OCI-LY7 (cell line): ENCODE data around the gene PRKN.
"Not testable (repeated sequence)": the region's sequence is repeated elsewhere in the genome, so short reads cannot be mapped to it uniquely, and the experiment has no call there.

Experiments
- EZH2phosphoT487 ChIP-seq: fragments of 200-600 bp; sonication (generic); IDR thresholded peaks from 2 replicates; pipeline ENCODE4 v1.6.1; 2018; ENCODE audit warnings: low read depth, borderline replicate concordance, mild to moderate bottlenecking, mixed run types, antibody characterized with exemption, low read length, moderate library complexity, mixed read lengths
- TF ChIP-seq, protein P1 (sequence below): fragments of 200-600 bp; sonication (generic); conservative IDR thresholded peaks from 2 replicates; pipeline ENCODE4 v1.5.1; 2014; ENCODE audit warnings: mild to moderate bottlenecking, antibody characterized with exemption, low read length, moderate library complexity, mixed read lengths

DNA sequence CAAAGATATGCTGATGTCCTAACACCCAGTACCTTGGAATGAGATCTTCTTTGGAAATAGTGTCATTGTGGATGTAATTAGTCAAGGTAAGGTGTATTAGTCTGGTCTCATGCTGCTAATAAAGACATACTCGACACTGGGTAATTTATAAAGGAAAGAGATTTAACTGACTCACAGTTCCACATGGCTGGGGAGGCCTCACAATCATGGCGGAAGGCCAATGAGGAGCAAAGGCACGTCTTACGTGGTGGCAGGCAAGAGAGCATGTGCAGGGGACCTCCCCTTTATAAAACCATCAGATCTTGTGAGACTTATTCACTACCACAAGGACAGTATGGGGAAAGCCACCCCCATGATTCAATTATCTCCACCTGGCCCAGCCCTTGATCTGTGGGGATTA is 1231.3 kb downstream of the PRKN start:
- TF ChIP-seq, protein P1, sequence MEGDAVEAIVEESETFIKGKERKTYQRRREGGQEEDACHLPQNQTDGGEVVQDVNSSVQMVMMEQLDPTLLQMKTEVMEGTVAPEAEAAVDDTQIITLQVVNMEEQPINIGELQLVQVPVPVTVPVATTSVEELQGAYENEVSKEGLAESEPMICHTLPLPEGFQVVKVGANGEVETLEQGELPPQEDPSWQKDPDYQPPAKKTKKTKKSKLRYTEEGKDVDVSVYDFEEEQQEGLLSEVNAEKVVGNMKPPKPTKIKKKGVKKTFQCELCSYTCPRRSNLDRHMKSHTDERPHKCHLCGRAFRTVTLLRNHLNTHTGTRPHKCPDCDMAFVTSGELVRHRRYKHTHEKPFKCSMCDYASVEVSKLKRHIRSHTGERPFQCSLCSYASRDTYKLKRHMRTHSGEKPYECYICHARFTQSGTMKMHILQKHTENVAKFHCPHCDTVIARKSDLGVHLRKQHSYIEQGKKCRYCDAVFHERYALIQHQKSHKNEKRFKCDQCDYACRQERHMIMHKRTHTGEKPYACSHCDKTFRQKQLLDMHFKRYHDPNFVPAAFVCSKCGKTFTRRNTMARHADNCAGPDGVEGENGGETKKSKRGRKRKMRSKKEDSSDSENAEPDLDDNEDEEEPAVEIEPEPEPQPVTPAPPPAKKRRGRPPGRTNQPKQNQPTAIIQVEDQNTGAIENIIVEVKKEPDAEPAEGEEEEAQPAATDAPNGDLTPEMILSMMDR, result not testable (repeated sequence)
- not testable (repeated sequence) for TF ChIP-seq EZH2phosphoT487
